ENCODE data around the gene DSTN.

Gene DSTN

DNA sequence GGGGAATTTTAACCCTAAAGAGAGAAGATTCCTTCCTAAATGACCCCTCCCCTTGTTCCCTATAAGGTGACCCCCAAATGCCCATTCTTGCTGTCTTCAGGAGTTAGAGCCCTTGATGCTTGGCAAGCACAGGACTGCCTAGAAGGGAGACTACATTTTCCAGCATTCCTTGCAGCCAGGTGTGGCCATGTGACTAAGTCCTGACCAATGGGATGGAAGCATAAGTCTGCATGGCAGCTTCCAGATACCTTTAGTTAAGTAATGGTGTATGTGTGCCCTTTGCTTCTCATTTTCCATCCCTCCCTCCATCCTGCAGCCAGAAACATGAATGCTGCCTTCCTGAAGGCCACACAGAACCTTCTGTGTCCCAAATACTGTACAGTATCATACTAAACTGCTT lies 44.2 kb upstream of the DSTN start:
- H3K36me3 ChIP-seq (ENCODE audit: insufficient read depth, low read length): no peaks in the 10 kb centered on the region
- TF ChIP-seq EZH2 (IDR thresholded peaks at IDR 0.05; ENCODE audit: borderline replicate concordance, low read length): no peak
- TF ChIP-seq, protein P1, sequence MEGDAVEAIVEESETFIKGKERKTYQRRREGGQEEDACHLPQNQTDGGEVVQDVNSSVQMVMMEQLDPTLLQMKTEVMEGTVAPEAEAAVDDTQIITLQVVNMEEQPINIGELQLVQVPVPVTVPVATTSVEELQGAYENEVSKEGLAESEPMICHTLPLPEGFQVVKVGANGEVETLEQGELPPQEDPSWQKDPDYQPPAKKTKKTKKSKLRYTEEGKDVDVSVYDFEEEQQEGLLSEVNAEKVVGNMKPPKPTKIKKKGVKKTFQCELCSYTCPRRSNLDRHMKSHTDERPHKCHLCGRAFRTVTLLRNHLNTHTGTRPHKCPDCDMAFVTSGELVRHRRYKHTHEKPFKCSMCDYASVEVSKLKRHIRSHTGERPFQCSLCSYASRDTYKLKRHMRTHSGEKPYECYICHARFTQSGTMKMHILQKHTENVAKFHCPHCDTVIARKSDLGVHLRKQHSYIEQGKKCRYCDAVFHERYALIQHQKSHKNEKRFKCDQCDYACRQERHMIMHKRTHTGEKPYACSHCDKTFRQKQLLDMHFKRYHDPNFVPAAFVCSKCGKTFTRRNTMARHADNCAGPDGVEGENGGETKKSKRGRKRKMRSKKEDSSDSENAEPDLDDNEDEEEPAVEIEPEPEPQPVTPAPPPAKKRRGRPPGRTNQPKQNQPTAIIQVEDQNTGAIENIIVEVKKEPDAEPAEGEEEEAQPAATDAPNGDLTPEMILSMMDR (IDR thresholded peaks at IDR 0.05; ENCODE audit: low read length): no peak
- no peak overlapping the region for H2AFZ ChIP-seq (ENCODE audit: low read length)
- no peak overlapping the region for H3K4me2 ChIP-seq (ENCODE audit: low read length)
- no peaks in the 10 kb centered on the region for H3K9me3 ChIP-seq (ENCODE audit: low read length)
- H3K27me3 ChIP-seq (ENCODE audit: insufficient read depth, low read length): peaks cover 11% of the 10 kb centered on the region
- H3K79me2 ChIP-seq (ENCODE audit: insufficient read depth, low read length): no peaks in the 10 kb centered on the region
- H3K9me2 ChIP-seq (ENCODE audit: low read depth, low read length): no peaks in the 10 kb centered on the region
- peaks cover 4% of the 10 kb centered on the region for H3K4me1 ChIP-seq (ENCODE audit: insufficient read depth, low read length, severe bottlenecking)
- H3K9ac ChIP-seq (ENCODE audit: low read length): no peak overlapping the region
- H3F3A ChIP-seq (ENCODE audit: insufficient read depth, low read length): no peaks in the 10 kb centered on the region
- H4K20me1 ChIP-seq (ENCODE audit: insufficient read depth, low read length): no peaks in the 10 kb centered on the region
- no peak overlapping the region for H3K4me3 ChIP-seq (ENCODE audit: low read depth, low read length, poor library complexity, severe bottlenecking)
- no peak overlapping the region for H3K27ac ChIP-seq (ENCODE audit: low read depth, low read length, poor library complexity, severe bottlenecking)

DNA sequence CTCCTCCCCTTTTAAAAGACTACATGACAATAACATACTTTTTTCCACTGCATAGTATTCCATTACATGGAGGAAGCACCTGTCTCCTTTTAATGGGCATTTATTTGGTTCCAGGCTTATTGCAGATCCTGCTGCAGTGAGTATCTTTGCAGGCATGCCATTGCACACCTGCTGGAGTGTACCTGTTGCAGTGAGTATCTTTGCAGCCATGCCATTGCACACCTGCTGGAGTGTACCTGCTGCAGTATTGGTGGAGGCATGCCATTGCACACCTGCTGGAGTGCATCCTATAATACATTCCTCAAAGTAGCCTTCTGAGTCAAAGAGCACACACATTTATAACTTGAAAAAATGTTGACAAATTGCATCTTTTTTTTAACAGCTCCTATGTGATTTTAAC lies 40.3 kb upstream of the DSTN start:
- Histone ChIP-seq H3K9me3 (ENCODE audit: low read length) (no peaks in the 10 kb centered on the region), H3K27ac (ENCODE audit: low read depth, low read length, poor library complexity, severe bottlenecking) (no peak overlapping the region), H3K4me1 (ENCODE audit: insufficient read depth, low read length, severe bottlenecking) (peaks cover 19% of the 10 kb centered on the region), H3K9me2 (ENCODE audit: low read depth, low read length) (no peaks in the 10 kb centered on the region), H4K20me1 (ENCODE audit: insufficient read depth, low read length) (no peaks in the 10 kb centered on the region), H3K4me3 (ENCODE audit: low read depth, low read length, poor library complexity, severe bottlenecking) (no peak overlapping the region), H3K79me2 (ENCODE audit: insufficient read depth, low read length) (no peaks in the 10 kb centered on the region), H3K4me2 (ENCODE audit: low read length) (no peak overlapping the region), H3K36me3 (ENCODE audit: insufficient read depth, low read length) (no peaks in the 10 kb centered on the region), H3F3A (ENCODE audit: insufficient read depth, low read length) (no peaks in the 10 kb centered on the region), H2AFZ (ENCODE audit: low read length) (no peak overlapping the region), H3K27me3 (ENCODE audit: insufficient read depth, low read length) (peaks cover 11% of the 10 kb centered on the region), H3K9ac (ENCODE audit: low read length) (no peak overlapping the region)
- no peak for TF ChIP-seq EZH2 (IDR thresholded peaks at IDR 0.05; ENCODE audit: borderline replicate concordance, low read length)
- TF ChIP-seq, protein P1 (IDR thresholded peaks at IDR 0.05; ENCODE audit: low read length): no peak

DNA sequence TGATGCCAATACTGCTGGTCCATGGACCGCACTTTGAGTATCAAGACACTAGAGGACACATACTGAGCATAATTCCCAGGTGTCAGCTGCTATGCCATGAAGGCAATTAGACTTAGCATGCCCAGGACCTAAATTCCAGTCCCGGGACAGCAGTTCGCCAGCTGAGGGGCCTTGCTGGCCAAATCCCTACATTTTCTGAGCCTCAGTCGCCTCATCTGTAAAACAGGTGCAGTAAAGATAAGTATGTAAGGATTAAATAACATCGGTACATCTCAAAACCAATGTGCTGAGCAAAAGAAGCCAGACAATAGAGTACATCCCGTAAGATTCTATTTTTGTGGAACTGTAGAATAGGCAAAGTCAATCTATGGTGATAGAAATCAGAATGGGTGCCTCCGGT lies 39.7 kb upstream of the DSTN start:
- Histone ChIP-seq H4K20me1 (ENCODE audit: insufficient read depth, low read length) (no peaks in the 10 kb centered on the region), H3K4me1 (ENCODE audit: insufficient read depth, low read length, severe bottlenecking) (peaks cover 19% of the 10 kb centered on the region), H3K27ac (ENCODE audit: low read depth, low read length, poor library complexity, severe bottlenecking) (no peak overlapping the region), H3K9me3 (ENCODE audit: low read length) (no peaks in the 10 kb centered on the region), H3K4me2 (ENCODE audit: low read length) (peak overlapping the region; percentile 64; the same call in 1 of the 2 replicates), H2AFZ (ENCODE audit: low read length) (no peak overlapping the region), H3K27me3 (ENCODE audit: insufficient read depth, low read length) (peaks cover 9% of the 10 kb centered on the region), H3K9me2 (ENCODE audit: low read depth, low read length) (no peaks in the 10 kb centered on the region), H3K36me3 (ENCODE audit: insufficient read depth, low read length) (no peaks in the 10 kb centered on the region), H3K79me2 (ENCODE audit: insufficient read depth, low read length) (no peaks in the 10 kb centered on the region), H3K9ac (ENCODE audit: low read length) (no peak overlapping the region), H3F3A (ENCODE audit: insufficient read depth, low read length) (no peaks in the 10 kb centered on the region), H3K4me3 (ENCODE audit: low read depth, low read length, poor library complexity, severe bottlenecking) (no peak overlapping the region)
- TF ChIP-seq EZH2 (IDR thresholded peaks at IDR 0.05; ENCODE audit: borderline replicate concordance, low read length): no peak
